A673 (cell line): ENCODE measurements around the gene RGS4.

Experiments used
- CTCF ChIP-seq: fragments of 300-800, 200-600 bp; sonication (generic); conservative IDR thresholded peaks from 2 replicates; pipeline ENCODE4 v1.5.1; 2017; ENCODE audit warnings: low read depth, mild to moderate bottlenecking, antibody characterized with exemption, low read length, moderate library complexity, mixed read lengths
- EZH2 ChIP-seq: fragments of 200-600 bp; sonication (generic); IDR thresholded peaks from 2 replicates; pipeline ENCODE4 v1.6.1; 2017; ENCODE audit warnings: borderline replicate concordance, low read depth, mild to moderate bottlenecking, mixed read lengths, antibody characterized with exemption, low read length; ENCODE audit not compliant: poor library complexity, severe bottlenecking

GRCh38 chr1:163095213-163095612 lies 26.1 kb downstream of the RGS4 start:
- TF ChIP-seq CTCF (no peak), EZH2 (no peak)
